Osteocyte (in vitro differentiated cells): ENCODE measurements around the gene ALDH1A1. TPM values are rescaled to one million over a fixed set of nuclear protein-coding genes. Genes with fewer than 3 reads are reported as not detected.

Experiments
- DNase-seq: peaks from one replicate; pipeline ENCODE4 v3.0.0; 2021; ENCODE audit warnings: mixed read lengths; ENCODE audit not compliant: unreplicated experiment; ENCODE audit errors: extremely low spot score
- H3K27ac Mint-ChIP-seq: one replicate; pipeline ENCODE4 v1.8.0; 2021; ENCODE audit warnings: mild to moderate bottlenecking, mixed read lengths; ENCODE audit not compliant: unreplicated experiment
- H3K27me3 Mint-ChIP-seq: one replicate; pipeline ENCODE4 v1.8.0; 2021; ENCODE audit warnings: mixed read lengths; ENCODE audit not compliant: unreplicated experiment
- H3K36me3 Mint-ChIP-seq: one replicate; pipeline ENCODE4 v1.8.0; 2021; ENCODE audit warnings: mixed read lengths; ENCODE audit not compliant: unreplicated experiment
- H3K4me1 Mint-ChIP-seq: one replicate; pipeline ENCODE4 v1.8.0; 2021; ENCODE audit warnings: mixed read lengths; ENCODE audit not compliant: unreplicated experiment
- H3K4me3 Mint-ChIP-seq: one replicate; pipeline ENCODE4 v1.8.0; 2021; ENCODE audit warnings: mild to moderate bottlenecking, moderate library complexity, mixed read lengths; ENCODE audit not compliant: unreplicated experiment
- H3K9me3 Mint-ChIP-seq: one replicate; pipeline ENCODE4 v1.8.0; 2021; ENCODE audit warnings: mixed read lengths; ENCODE audit not compliant: unreplicated experiment
- total RNA-seq: library from RNA; stranded (reverse); gene quantifications from 2 replicates; pipeline ENCODE4 v1.2.1, GENCODE V29; 2021
- TF ChIP-seq, protein P1 (sequence below): fragments of 200-600 bp; sonication (generic); IDR thresholded peaks from 2 replicates; pipeline ENCODE4 v1.5.0; 2021; ENCODE audit warnings: antibody characterized with exemption, mild to moderate bottlenecking, moderate library complexity

The ALDH1A1 gene
- total RNA-seq, 1 donor from 2014 or later: not detected

DNA sequence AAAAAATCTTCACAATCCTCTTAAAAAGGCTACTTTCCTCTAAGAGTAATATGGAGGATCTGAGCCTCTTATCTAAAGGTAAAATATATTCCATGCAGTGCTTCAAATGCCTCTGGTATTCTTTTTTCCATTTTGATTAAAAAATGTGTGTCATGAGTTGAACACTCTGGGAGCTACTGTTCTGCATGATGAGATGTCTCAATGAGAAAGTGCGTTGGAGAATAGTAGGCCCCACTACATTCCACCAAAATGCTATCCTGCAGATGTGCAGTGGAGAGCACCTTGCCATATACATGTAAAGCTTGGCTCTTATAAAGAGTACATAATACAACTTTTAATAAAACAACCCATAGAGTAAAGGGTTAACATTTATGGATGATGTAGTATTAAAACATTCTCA, 26.3 kb downstream of the ALDH1A1 start:
- no peaks in the 10 kb centered on the region for H3K9me3 Mint-ChIP-seq
- H3K4me3 Mint-ChIP-seq: no peak overlapping the region
- no peaks in the 10 kb centered on the region for H3K36me3 Mint-ChIP-seq
- TF ChIP-seq, protein P1, sequence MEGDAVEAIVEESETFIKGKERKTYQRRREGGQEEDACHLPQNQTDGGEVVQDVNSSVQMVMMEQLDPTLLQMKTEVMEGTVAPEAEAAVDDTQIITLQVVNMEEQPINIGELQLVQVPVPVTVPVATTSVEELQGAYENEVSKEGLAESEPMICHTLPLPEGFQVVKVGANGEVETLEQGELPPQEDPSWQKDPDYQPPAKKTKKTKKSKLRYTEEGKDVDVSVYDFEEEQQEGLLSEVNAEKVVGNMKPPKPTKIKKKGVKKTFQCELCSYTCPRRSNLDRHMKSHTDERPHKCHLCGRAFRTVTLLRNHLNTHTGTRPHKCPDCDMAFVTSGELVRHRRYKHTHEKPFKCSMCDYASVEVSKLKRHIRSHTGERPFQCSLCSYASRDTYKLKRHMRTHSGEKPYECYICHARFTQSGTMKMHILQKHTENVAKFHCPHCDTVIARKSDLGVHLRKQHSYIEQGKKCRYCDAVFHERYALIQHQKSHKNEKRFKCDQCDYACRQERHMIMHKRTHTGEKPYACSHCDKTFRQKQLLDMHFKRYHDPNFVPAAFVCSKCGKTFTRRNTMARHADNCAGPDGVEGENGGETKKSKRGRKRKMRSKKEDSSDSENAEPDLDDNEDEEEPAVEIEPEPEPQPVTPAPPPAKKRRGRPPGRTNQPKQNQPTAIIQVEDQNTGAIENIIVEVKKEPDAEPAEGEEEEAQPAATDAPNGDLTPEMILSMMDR: no peak
- no peaks in the 10 kb centered on the region for H3K4me1 Mint-ChIP-seq
- H3K27me3 Mint-ChIP-seq: peaks cover 11% of the 10 kb centered on the region
- no peak overlapping the region for H3K27ac Mint-ChIP-seq
- no peak for DNase-seq

- Mint-ChIP-seq H3K27ac (no peak overlapping the region), H3K9me3 (no peaks in the 10 kb centered on the region), H3K36me3 (no peaks in the 10 kb centered on the region), H3K27me3 (peaks cover 11% of the 10 kb centered on the region), H3K4me3 (no peak overlapping the region), H3K4me1 (no peaks in the 10 kb centered on the region)
- no peak for DNase-seq
- TF ChIP-seq, protein P1: no peak
Measured at GRCh38 chr9:72925891-72926290, 27.0 kb downstream of the ALDH1A1 start.

GRCh38 chr9:72925126-72925789, 27.6 kb downstream of the ALDH1A1 start:
- no peak for DNase-seq
- no peak overlapping the region for H3K27ac Mint-ChIP-seq
- no peak overlapping the region for H3K4me3 Mint-ChIP-seq
- H3K27me3 Mint-ChIP-seq: peaks cover 11% of the 10 kb centered on the region
- H3K4me1 Mint-ChIP-seq: no peaks in the 10 kb centered on the region
- H3K36me3 Mint-ChIP-seq: no peaks in the 10 kb centered on the region
- H3K9me3 Mint-ChIP-seq: no peaks in the 10 kb centered on the region
- TF ChIP-seq, protein P1: no peak

GRCh38 chr9:72924154-72924790, 28.6 kb downstream of the ALDH1A1 start:
- no peak for DNase-seq
- Mint-ChIP-seq H3K4me3 (no peak overlapping the region), H3K27ac (no peak overlapping the region), H3K27me3 (peaks cover 12% of the 10 kb centered on the region), H3K4me1 (no peaks in the 10 kb centered on the region), H3K9me3 (no peaks in the 10 kb centered on the region), H3K36me3 (no peaks in the 10 kb centered on the region)
- TF ChIP-seq, protein P1: no peak

DNA sequence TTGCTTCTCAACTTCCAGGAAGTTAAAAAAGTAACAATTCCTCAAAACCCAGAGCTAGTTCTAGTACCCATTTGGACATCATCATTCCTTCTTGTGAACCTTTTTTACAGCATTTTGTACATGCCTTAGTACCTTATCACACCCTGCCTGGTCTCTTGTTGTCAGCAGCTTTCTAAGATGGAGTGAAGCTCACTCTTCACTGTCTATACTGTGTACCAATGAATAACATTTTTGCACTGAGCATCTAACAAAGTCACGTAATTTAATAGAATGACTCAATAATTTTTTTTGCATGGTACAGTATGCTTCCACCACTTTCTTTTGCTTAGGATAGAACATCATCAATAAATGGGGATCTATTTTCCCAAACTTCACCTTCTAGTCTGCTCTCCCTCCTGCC, 29.8 kb downstream of the ALDH1A1 start:
- H3K4me3 Mint-ChIP-seq: no peak overlapping the region
- H3K27ac Mint-ChIP-seq: no peak overlapping the region
- no peak for DNase-seq
- no peaks in the 10 kb centered on the region for H3K9me3 Mint-ChIP-seq
- no peaks in the 10 kb centered on the region for H3K4me1 Mint-ChIP-seq
- no peaks in the 10 kb centered on the region for H3K36me3 Mint-ChIP-seq
- H3K27me3 Mint-ChIP-seq: peaks cover 15% of the 10 kb centered on the region
- TF ChIP-seq, protein P1: no peak
